ENCODE data around the gene PRKCA. TPM values are rescaled to one million over a fixed set of nuclear protein-coding genes. Genes with fewer than 3 reads are reported as not detected.

PRKCA gene
- total and polyA plus RNA-seq, 2 of the 13 experiments (the other 11 are each of a cell fraction or from before 2014, with no cell fraction given) = 18.5 to 21.5 TPM

- no peak for FAIRE-seq
- intact Hi-C loops (cut with micrococcal nuclease; ENCODE audit: unreplicated experiment) = no loop called here
Observed at GRCh38 chr17:66755101-66755943, 452.9 kb downstream of the PRKCA start.

More at GRCh38 chr17:66755101-66755943, 452.9 kb downstream of the PRKCA start:
- Histone ChIP-seq H3K9ac (ENCODE audit: insufficient read depth, low read depth, low read length) (no peak overlapping the region), H3K9me3 (ENCODE audit: low read length) (no peaks in the 10 kb centered on the region), H3K4me2 (ENCODE audit: low read depth, low read length) (no peak overlapping the region), H3K27me3 (ENCODE audit: control insufficient read depth in 1 of 2, insufficient read depth in 2 of 2, low read length in 2 of 2) (no peaks in the 10 kb centered on the region), H4K20me1 (ENCODE audit: insufficient read depth, low read length) (no peaks in the 10 kb centered on the region), H3K4me3 (replicated peaks in 1 of 3; ENCODE audit: insufficient read depth in 1 of 3, low read depth in 2 of 3, low read length in 3 of 3) (no peak overlapping the region), H3K4me1 (ENCODE audit: insufficient read depth, low read length) (no peaks in the 10 kb centered on the region), H3K79me2 (ENCODE audit: insufficient read depth, low read length) (no peaks in the 10 kb centered on the region), H2AFZ (ENCODE audit: low read length) (no peak overlapping the region), H3K36me3 (replicated peaks in 1 of 2; ENCODE audit: control insufficient read depth in 1 of 2, insufficient read depth in 2 of 2, low read length in 2 of 2) (peaks cover 3 to 19% of the 10 kb centered on the region in 2 experiments; a peak in 3 of 5 replicates), H3K27ac (ENCODE audit: extremely low read length, insufficient read depth, low read length) (no peak overlapping the region)
- in situ Hi-C loops (cut with HindIII; ENCODE audit: extremely low pct_ligation_motif_present, low pct_unique_long_range_greater_than_20kb) = no loop called here
- 95% methylated on average over 18 of the region's 18 CpGs for WGBS (ENCODE audit: low lambda C conversion rate)
- POLR2A ChIA-PET = no interaction called here
- CTCF ChIA-PET (ENCODE audit: low intra/inter-chr PET ratio, low total read pairs) = no interaction called here
- no peak for DNase-seq (ENCODE audit: low spot score)
- no TSS peak for BruUV-seq (replicated peaks)
- TF ChIP-seq ZBTB39 (CRISPR knock-in tag; IDR thresholded peaks at IDR 0.05) (no peak), RORA (CRISPR knock-in tag; IDR thresholded peaks at IDR 0.05) (no peak), ZNF17 (CRISPR knock-in tag; IDR thresholded peaks at IDR 0.05) (no peak), NKX3-1 (CRISPR knock-in tag; IDR thresholded peaks at IDR 0.05) (no peak), HDAC2 (CRISPR knock-in tag; IDR thresholded peaks at IDR 0.05) (no peak), ZNF383 (CRISPR knock-in tag; IDR thresholded peaks at IDR 0.05; ENCODE audit: borderline replicate concordance) (no peak), GPBP1L1 (CRISPR knock-in tag; IDR thresholded peaks at IDR 0.05) (no peak), MTA1 (CRISPR knock-in tag; IDR thresholded peaks at IDR 0.05; ENCODE audit: borderline replicate concordance) (no peak), ZFAT (CRISPR knock-in tag; conservative IDR thresholded peaks at IDR 0.05) (no peak), EZH2 (conservative IDR thresholded peaks at IDR 0.05; ENCODE audit: low read depth, low read length) (no peak), MLXIP (CRISPR knock-in tag; IDR thresholded peaks at IDR 0.05; ENCODE audit: borderline replicate concordance) (no peak), NCOA2 (CRISPR knock-in tag; IDR thresholded peaks at IDR 0.05) (no peak), ZNF234 (CRISPR knock-in tag; conservative IDR thresholded peaks at IDR 0.05) (no peak), SP5 (CRISPR knock-in tag; IDR thresholded peaks at IDR 0.05; ENCODE audit: borderline replicate concordance, low read depth) (no peak), ZNF619 (CRISPR knock-in tag; IDR thresholded peaks at IDR 0.05) (no peak), DR1 (CRISPR knock-in tag; IDR thresholded peaks at IDR 0.05) (no peak), ZBTB21 (CRISPR knock-in tag; IDR thresholded peaks at IDR 0.05) (no peak), ARID2 (CRISPR knock-in tag; IDR thresholded peaks at IDR 0.05; ENCODE audit: borderline replicate concordance) (no peak), BRD4 (CRISPR knock-in tag; IDR thresholded peaks at IDR 0.05) (no peak)
- ATAC-seq = no peak

Data from HepG2 (cell line).